BJ (cell line): ENCODE results near the gene NR1I2. TPM values are rescaled to one million over a fixed set of nuclear protein-coding genes. Genes with fewer than 3 reads are reported as not detected.

ENCODE experiments used
- CTCF ChIA-PET: fragments of 350-600 bp; formaldehyde crosslinking; extraction: SDS; loops from one replicate; lab custom pipeline; 2021; ENCODE audit warnings: antibody characterized with exemption, inconsistent platforms; lab: Yijun Ruan, JAX
- POLR2A ChIA-PET: fragments of 300-600 bp; sonication (Branson Sonifier 250); formaldehyde crosslinking; extraction: SDS; loops from one replicate; lab custom pipeline; 2021; ENCODE audit warnings: antibody characterized with exemption; lab: Charles Lee
- DNase-seq: peaks from one replicate; pipeline ENCODE4 v3.0.0-alpha.2; 2011; ENCODE audit warnings: low read depth
- H3K27me3 ChIP-seq: 2 replicates; pipeline ENCODE4 v1.6.0; 2011; ENCODE audit warnings: low read length; ENCODE audit not compliant: control insufficient read depth, insufficient read depth
- H3K36me3 ChIP-seq: 2 replicates; pipeline ENCODE4 v1.5.1; 2011; ENCODE audit warnings: low read length; ENCODE audit not compliant: control insufficient read depth, insufficient read depth
- H3K4me3 ChIP-seq: 2 replicates; pipeline ENCODE4 v1.5.1; 2011; ENCODE audit warnings: low read depth, mild to moderate bottlenecking, control low read depth, low read length
- polyA plus RNA-seq: library from polyadenylated mRNA; depleted of rRNA; stranded (reverse); fragments of >200 nt; gene quantifications from 2 replicates; pipeline ENCODE4 v1.2.3, GENCODE V29; 2011
- TF ChIP-seq, protein P1 (sequence below): IDR thresholded peaks from 2 replicates; pipeline ENCODE4 v1.5.1; 2011; ENCODE audit warnings: low read depth, mild to moderate bottlenecking, control low read depth, inconsistent platforms, low read length, moderate library complexity; ENCODE audit not compliant: insufficient read depth

The NR1I2 gene
- polyA plus RNA-seq, 1 experiment, result not detected

GRCh38 chr3:119834754-119835370 is 53.0 kb downstream of the NR1I2 start:
- no peak for DNase-seq
- TF ChIP-seq, protein P1, sequence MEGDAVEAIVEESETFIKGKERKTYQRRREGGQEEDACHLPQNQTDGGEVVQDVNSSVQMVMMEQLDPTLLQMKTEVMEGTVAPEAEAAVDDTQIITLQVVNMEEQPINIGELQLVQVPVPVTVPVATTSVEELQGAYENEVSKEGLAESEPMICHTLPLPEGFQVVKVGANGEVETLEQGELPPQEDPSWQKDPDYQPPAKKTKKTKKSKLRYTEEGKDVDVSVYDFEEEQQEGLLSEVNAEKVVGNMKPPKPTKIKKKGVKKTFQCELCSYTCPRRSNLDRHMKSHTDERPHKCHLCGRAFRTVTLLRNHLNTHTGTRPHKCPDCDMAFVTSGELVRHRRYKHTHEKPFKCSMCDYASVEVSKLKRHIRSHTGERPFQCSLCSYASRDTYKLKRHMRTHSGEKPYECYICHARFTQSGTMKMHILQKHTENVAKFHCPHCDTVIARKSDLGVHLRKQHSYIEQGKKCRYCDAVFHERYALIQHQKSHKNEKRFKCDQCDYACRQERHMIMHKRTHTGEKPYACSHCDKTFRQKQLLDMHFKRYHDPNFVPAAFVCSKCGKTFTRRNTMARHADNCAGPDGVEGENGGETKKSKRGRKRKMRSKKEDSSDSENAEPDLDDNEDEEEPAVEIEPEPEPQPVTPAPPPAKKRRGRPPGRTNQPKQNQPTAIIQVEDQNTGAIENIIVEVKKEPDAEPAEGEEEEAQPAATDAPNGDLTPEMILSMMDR, result no peak
- CTCF ChIA-PET, result no interaction called here
- no peaks in the 10 kb centered on the region; the same call in 1 of the 2 replicates for H3K36me3 ChIP-seq
- H3K4me3 ChIP-seq, result no peak overlapping the region
- no peaks in the 10 kb centered on the region for H3K27me3 ChIP-seq
- POLR2A ChIA-PET, result no interaction called here

DNA sequence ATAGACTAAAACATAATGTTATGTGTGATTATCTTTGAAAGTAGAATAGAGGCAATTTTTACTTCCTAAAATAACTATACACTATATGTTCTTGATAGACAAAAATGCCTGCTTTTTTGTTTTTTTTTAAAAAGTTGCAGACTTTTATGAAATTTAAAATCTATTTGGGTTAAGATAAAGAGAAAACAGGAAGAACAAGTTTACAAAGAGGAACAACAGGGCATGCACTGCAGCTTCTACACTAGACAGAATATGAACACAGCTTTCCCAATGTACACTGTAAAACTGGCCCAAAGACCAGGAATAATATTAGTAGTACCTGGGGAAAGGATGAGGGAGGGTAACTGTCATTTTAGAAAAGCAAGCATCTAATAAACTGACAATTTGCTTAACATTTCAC is 53.7 kb downstream of the NR1I2 start:
- TF ChIP-seq, protein P1, result no peak
- ChIA-PET POLR2A (no interaction called here), CTCF (no interaction called here)
- no peak overlapping the region for H3K4me3 ChIP-seq
- no peaks in the 10 kb centered on the region for H3K27me3 ChIP-seq
- H3K36me3 ChIP-seq, result no peaks in the 10 kb centered on the region; the same call in 1 of the 2 replicates
- no peak for DNase-seq

- Histone ChIP-seq H3K4me3 (no peak overlapping the region), H3K27me3 (no peaks in the 10 kb centered on the region), H3K36me3 (no peaks in the 10 kb centered on the region)
- TF ChIP-seq, protein P1, result no peak
- CTCF ChIA-PET, result interaction anchor here (0.6 kb wide), 1 partner anchor 258 kb away, joined by 3 read pairs; no protein-coding TSS in a partner anchor
- POLR2A ChIA-PET, result interaction anchor here (0.6 kb wide), 1 partner anchor 120 kb away, joined by 12 read pairs; no protein-coding TSS in a partner anchor
- peak; percentile 7 for DNase-seq
These were observed 60.0 kb downstream of the NR1I2 start for GRCh38 chr3:119841808-119842471.

DNA sequence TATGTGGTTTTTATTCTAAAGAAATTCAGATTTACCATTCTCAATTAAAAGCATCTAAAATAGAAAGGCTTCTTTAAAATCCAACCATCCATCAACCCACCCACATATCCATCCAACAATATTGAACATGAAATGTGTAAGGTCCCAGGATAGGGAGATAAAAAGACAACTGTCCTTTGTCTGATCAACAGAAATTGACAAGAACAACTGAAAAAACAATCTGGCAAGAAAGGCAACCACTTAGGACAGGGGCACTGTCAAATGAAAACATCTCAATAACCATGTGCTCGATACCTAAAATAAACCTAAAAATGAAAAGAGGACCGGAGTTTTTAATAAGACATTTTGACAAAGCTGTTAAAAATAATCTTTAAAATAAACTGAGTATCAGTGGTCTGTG is 67.2 kb downstream of the NR1I2 start:
- no peak for DNase-seq
- H3K4me3 ChIP-seq, result no peak overlapping the region
- no peaks in the 10 kb centered on the region for H3K27me3 ChIP-seq
- CTCF ChIA-PET, result no interaction called here
- TF ChIP-seq, protein P1, result no peak
- H3K36me3 ChIP-seq, result no peaks in the 10 kb centered on the region; the same call in 1 of the 2 replicates
- POLR2A ChIA-PET, result no interaction called here

- Histone ChIP-seq H3K36me3 (no peaks in the 10 kb centered on the region), H3K27me3 (no peaks in the 10 kb centered on the region), H3K4me3 (no peak overlapping the region)
- TF ChIP-seq, protein P1, result no peak
- ChIA-PET POLR2A (no interaction called here), CTCF (no interaction called here)
- DNase-seq, result no peak
These were observed 74.8 kb downstream of the NR1I2 start for GRCh38 chr3:119856695-119857094.
